SU-DHL-6 (cell line): Measurements from ENCODE around the gene RPN1.

Experiments
- H2AFZ ChIP-seq: fragments of 200-600 bp; sonication (generic); 2 replicates; pipeline ENCODE4 v1.6.1; 2014; ENCODE audit warnings: low read depth, mild to moderate bottlenecking, moderate library complexity, mixed read lengths, antibody characterized with exemption, low read length; ENCODE audit not compliant: severe bottlenecking
- H3F3A ChIP-seq: fragments of 200-600 bp; shearing (Covaris generic); 2 replicates; pipeline ENCODE4 v1.6.0; 2016; ENCODE audit warnings: antibody characterized with exemption, mild to moderate bottlenecking; ENCODE audit not compliant: insufficient read depth
- H3K27ac ChIP-seq: fragments of 200-600 bp; sonication (generic); 2 replicates; pipeline ENCODE4 v1.5.1; 2016; ENCODE audit warnings: low read depth, mild to moderate bottlenecking, low read length, moderate library complexity, mixed read lengths
- H3K27me3 ChIP-seq: fragments of 200-600 bp; sonication (generic), shearing (Covaris generic); 2 replicates; pipeline ENCODE4 v1.6.0; 2014; ENCODE audit warnings: mild to moderate bottlenecking, low read length
- H3K36me3 ChIP-seq: fragments of 200-600 bp; sonication (generic); 2 replicates; pipeline ENCODE4 v1.6.1; 2014; ENCODE audit warnings: mild to moderate bottlenecking, low read length, mixed read lengths
- H3K4me2 ChIP-seq: fragments of 300-600, 200-600 bp; shearing (Covaris generic), sonication (generic); 2 replicates; pipeline ENCODE4 v1.6.0; 2014; ENCODE audit warnings: low read length, low read depth, mild to moderate bottlenecking; ENCODE audit not compliant: poor library complexity, severe bottlenecking
- H3K4me3 ChIP-seq: fragments of 200-600 bp; sonication (generic); 2 replicates; pipeline ENCODE4 v1.5.1; 2014; ENCODE audit warnings: antibody characterized with exemption, low read length, mild to moderate bottlenecking, mixed read lengths; ENCODE audit not compliant: insufficient read depth, poor library complexity, severe bottlenecking
- H3K79me2 ChIP-seq: fragments of 200-600 bp; sonication (generic); 2 replicates; pipeline ENCODE4 v1.6.1; 2014; ENCODE audit warnings: mild to moderate bottlenecking, low read length, moderate library complexity; ENCODE audit not compliant: insufficient read depth
- H3K9ac ChIP-seq: fragments of 200-600 bp; sonication (generic); 2 replicates; pipeline ENCODE4 v1.7.0; 2014; ENCODE audit warnings: mild to moderate bottlenecking, low read length
- H3K9me2 ChIP-seq: fragments of 200-600 bp; sonication (generic); replicated peaks from 2 replicates; pipeline ENCODE4 v1.6.1; 2014; ENCODE audit warnings: low read length; ENCODE audit not compliant: insufficient read depth
- H3K9me3 ChIP-seq: fragments of 200-600 bp; sonication (generic); 2 replicates; pipeline ENCODE4 v1.6.1; 2014; ENCODE audit warnings: low read length, mixed read lengths; ENCODE audit not compliant: insufficient read depth
- H4K20me1 ChIP-seq: fragments of 200-600 bp; sonication (generic); 2 replicates; pipeline ENCODE4 v1.6.1; 2014; ENCODE audit warnings: low read depth, mild to moderate bottlenecking, antibody characterized with exemption, low read length, moderate library complexity, mixed read lengths
- EZH2phosphoT487 ChIP-seq: fragments of 200-600 bp; sonication (generic), shearing (Covaris generic); conservative IDR thresholded peaks from 2 replicates; pipeline ENCODE4 v1.6.1; 2018; ENCODE audit warnings: mild to moderate bottlenecking, antibody characterized with exemption, low read length, moderate library complexity, mixed read lengths
- TF ChIP-seq, protein P1 (sequence below): fragments of 200-600 bp; sonication (generic); IDR thresholded peaks from one replicate; pipeline ENCODE4 v1.5.1; 2017; ENCODE audit warnings: antibody characterized with exemption, mild to moderate bottlenecking, low read length, moderate library complexity; ENCODE audit not compliant: insufficient read depth, poor library complexity, severe bottlenecking

Gene RPN1

DNA sequence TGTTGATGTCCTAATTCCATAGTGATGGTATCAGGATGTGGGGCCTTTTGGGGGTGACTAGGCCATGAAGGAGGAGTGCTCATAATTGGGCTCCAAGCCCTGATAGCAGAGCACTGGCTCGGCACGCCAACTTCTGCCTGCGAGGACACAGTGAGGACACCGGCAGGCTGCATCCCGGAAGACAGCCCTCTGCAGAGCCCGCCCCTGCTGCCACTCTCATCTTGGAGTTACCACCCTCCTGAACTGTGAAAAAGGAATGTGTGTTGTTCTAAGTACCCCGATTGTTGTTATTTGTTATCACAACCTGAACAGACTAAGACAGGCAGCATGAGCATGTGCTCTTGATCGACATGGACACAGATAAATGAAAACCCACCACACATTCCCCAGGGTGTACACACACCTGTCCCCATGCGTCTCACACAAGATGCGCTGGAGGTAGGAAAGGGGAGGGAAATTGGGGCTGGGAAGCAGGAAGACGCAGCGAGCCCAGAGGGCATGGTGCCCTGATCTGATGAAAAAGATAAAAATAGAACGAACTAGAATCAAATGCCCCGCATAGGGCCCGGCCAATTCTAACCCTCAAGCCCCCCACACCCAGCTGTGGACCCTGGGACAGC, 40.1 kb downstream of the RPN1 start:
- no peak overlapping the region for H3K4me3 ChIP-seq
- no peaks in the 10 kb centered on the region for H3F3A ChIP-seq
- H3K79me2 ChIP-seq, result no peaks in the 10 kb centered on the region
- H3K36me3 ChIP-seq, result no peaks in the 10 kb centered on the region
- H3K27me3 ChIP-seq, result no peaks in the 10 kb centered on the region
- no peaks in the 10 kb centered on the region for H3K9me3 ChIP-seq
- no peak overlapping the region for H3K27ac ChIP-seq
- no peak overlapping the region for H2AFZ ChIP-seq
- H4K20me1 ChIP-seq, result no peaks in the 10 kb centered on the region
- no peaks in the 10 kb centered on the region for H3K9me2 ChIP-seq
- H3K4me2 ChIP-seq, result no peak overlapping the region
- H3K9ac ChIP-seq, result no peak overlapping the region
- no peak for TF ChIP-seq EZH2phosphoT487
- TF ChIP-seq, protein P1, sequence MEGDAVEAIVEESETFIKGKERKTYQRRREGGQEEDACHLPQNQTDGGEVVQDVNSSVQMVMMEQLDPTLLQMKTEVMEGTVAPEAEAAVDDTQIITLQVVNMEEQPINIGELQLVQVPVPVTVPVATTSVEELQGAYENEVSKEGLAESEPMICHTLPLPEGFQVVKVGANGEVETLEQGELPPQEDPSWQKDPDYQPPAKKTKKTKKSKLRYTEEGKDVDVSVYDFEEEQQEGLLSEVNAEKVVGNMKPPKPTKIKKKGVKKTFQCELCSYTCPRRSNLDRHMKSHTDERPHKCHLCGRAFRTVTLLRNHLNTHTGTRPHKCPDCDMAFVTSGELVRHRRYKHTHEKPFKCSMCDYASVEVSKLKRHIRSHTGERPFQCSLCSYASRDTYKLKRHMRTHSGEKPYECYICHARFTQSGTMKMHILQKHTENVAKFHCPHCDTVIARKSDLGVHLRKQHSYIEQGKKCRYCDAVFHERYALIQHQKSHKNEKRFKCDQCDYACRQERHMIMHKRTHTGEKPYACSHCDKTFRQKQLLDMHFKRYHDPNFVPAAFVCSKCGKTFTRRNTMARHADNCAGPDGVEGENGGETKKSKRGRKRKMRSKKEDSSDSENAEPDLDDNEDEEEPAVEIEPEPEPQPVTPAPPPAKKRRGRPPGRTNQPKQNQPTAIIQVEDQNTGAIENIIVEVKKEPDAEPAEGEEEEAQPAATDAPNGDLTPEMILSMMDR, result no peak

DNA sequence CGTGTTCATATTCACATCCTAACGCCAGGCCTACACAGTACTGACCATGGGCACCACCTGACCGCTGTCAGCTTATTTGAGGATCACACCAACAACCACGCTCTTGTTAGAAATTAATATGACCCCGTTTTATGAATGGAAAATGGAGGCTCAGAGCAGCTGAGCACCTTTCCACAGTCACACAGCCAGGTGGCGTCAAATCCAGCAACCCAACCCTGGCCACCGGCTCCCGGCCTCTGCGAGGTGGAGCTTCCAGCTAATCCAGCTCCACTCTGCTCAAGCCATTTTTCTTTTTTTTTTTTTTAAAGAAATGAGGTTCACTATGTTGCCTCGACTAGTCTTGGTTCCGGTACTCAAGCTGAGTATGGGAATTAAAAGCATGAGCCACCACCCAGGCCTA, 41.3 kb downstream of the RPN1 start:
- no peaks in the 10 kb centered on the region for H3K9me2 ChIP-seq
- no peaks in the 10 kb centered on the region for H3K27me3 ChIP-seq
- no peaks in the 10 kb centered on the region for H3K79me2 ChIP-seq
- no peak overlapping the region for H3K4me2 ChIP-seq
- no peaks in the 10 kb centered on the region for H3F3A ChIP-seq
- no peak overlapping the region for H3K27ac ChIP-seq
- H3K4me3 ChIP-seq, result no peak overlapping the region
- no peaks in the 10 kb centered on the region for H3K9me3 ChIP-seq
- H3K36me3 ChIP-seq, result no peaks in the 10 kb centered on the region
- no peak overlapping the region for H2AFZ ChIP-seq
- H3K9ac ChIP-seq, result no peak overlapping the region
- H4K20me1 ChIP-seq, result no peaks in the 10 kb centered on the region
- TF ChIP-seq, protein P1, result no peak
- TF ChIP-seq EZH2phosphoT487, result no peak

DNA sequence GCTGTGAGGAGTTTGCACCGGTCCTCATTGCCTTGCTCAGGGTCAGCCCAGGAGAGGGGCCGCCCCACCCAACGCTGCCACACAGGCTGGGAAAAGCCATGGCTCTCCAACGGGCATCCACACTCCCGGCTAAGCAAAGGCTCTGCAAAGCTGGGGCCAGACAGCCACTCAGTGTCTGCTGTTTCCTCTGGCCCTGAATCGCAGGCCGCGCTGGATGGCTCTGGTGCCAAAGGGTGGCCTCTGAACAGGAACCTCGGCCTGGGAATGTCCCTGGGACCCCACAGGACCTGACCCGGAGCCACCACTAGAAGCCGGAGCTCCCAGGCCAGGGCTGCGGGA, 42.9 kb downstream of the RPN1 start:
- no peaks in the 10 kb centered on the region for H3K27me3 ChIP-seq
- H3K4me3 ChIP-seq, result no peak overlapping the region
- H3K79me2 ChIP-seq, result no peaks in the 10 kb centered on the region
- no peaks in the 10 kb centered on the region for H4K20me1 ChIP-seq
- H3K9ac ChIP-seq, result no peak overlapping the region
- no peak overlapping the region for H2AFZ ChIP-seq
- H3K4me2 ChIP-seq, result no peak overlapping the region
- H3K27ac ChIP-seq, result no peak overlapping the region
- TF ChIP-seq EZH2phosphoT487, result no peak
- no peaks in the 10 kb centered on the region for H3K9me2 ChIP-seq
- H3K9me3 ChIP-seq, result no peaks in the 10 kb centered on the region
- H3F3A ChIP-seq, result no peaks in the 10 kb centered on the region
- H3K36me3 ChIP-seq, result no peaks in the 10 kb centered on the region

- no peak overlapping the region for H2AFZ ChIP-seq
- no peaks in the 10 kb centered on the region for H3F3A ChIP-seq
Measured at GRCh38 chr3:128606094-128606493, 44.5 kb downstream of the RPN1 start.

More at GRCh38 chr3:128606094-128606493, 44.5 kb downstream of the RPN1 start:
- no peaks in the 10 kb centered on the region for H3K79me2 ChIP-seq
- no peaks in the 10 kb centered on the region for H3K9me2 ChIP-seq
- no peak overlapping the region for H3K4me3 ChIP-seq
- no peak overlapping the region for H3K4me2 ChIP-seq
- H3K27me3 ChIP-seq, result no peaks in the 10 kb centered on the region
- H4K20me1 ChIP-seq, result no peaks in the 10 kb centered on the region
- H3K36me3 ChIP-seq, result no peaks in the 10 kb centered on the region
- H3K9me3 ChIP-seq, result no peaks in the 10 kb centered on the region
- no peak overlapping the region for H3K27ac ChIP-seq
- H3K9ac ChIP-seq, result no peak overlapping the region
- TF ChIP-seq, protein P1, result no peak
- no peak for TF ChIP-seq EZH2phosphoT487
